ENCODE data around the gene PRRX1. TPM values are rescaled to one million over a fixed set of nuclear protein-coding genes. Genes with fewer than 3 reads are reported as not detected.

The PRRX1 gene
- total RNA-seq, 4 donors from 2014 or later, result 1.0 to 30.5 (median 2.2) TPM

DNA sequence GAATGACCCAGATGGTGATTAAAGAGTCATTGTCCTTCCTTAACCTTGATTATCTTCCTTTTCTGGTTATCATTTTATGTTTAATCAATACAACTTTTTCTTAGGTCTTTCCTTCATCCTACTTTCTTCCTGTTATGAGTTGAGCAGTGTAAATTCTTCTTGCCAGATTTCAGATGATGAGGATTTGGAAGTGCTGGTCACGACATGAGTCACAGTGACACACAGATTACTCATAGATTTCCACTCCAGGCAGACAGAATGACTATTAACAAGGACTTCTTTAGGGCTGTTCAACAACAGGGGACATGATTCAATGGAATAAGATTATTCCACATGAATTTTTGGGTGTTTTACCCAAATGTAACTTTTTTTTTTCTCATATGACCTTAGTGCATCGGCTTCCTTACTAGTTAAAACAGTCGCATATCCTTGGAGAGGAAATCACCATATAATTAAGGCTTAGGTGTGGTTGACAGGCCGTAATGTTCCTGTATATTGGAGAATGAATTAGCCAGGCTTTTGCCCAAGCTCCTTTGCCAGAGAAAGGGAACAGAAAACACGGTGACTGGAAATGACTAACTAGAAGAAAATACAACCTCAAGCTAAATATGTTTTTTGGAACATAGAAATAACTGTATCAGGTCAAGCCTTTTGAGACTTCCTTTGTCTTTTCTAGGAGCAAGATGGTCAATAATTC lies 44.2 kb downstream of the PRRX1 start:
- TF ChIP-seq, protein P1, sequence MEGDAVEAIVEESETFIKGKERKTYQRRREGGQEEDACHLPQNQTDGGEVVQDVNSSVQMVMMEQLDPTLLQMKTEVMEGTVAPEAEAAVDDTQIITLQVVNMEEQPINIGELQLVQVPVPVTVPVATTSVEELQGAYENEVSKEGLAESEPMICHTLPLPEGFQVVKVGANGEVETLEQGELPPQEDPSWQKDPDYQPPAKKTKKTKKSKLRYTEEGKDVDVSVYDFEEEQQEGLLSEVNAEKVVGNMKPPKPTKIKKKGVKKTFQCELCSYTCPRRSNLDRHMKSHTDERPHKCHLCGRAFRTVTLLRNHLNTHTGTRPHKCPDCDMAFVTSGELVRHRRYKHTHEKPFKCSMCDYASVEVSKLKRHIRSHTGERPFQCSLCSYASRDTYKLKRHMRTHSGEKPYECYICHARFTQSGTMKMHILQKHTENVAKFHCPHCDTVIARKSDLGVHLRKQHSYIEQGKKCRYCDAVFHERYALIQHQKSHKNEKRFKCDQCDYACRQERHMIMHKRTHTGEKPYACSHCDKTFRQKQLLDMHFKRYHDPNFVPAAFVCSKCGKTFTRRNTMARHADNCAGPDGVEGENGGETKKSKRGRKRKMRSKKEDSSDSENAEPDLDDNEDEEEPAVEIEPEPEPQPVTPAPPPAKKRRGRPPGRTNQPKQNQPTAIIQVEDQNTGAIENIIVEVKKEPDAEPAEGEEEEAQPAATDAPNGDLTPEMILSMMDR (IDR thresholded peaks at IDR 0.05), result no peak
- no peak for TF ChIP-seq POLR2A (IDR thresholded peaks at IDR 0.05)
- Histone ChIP-seq H3K27ac (no peak overlapping the region), H3K4me1 (no peaks in the 10 kb centered on the region), H3K9me3 (no peaks in the 10 kb centered on the region), H3K4me3 (no peak overlapping the region), H3K27me3 (no peaks in the 10 kb centered on the region), H3K36me3 (no peaks in the 10 kb centered on the region)
- DNase-seq, result no peak

DNA sequence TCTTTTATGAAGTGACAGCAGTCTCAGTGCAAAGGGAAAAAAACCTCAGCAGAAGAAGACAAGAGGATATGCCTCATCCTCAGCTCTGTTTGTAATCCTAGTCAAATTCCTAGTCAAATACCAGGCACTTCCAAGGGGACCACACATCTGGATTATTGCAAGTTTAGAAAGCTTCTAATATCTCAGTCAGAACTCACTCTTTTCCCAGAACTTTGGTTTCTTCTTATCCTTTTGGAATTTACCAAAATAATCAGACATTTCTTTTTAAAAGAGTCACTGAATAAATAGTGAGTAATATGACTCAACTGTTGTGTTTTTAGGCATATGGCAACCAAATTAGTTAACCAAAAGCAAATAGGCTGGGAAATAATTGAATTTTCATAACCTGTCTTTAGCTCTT lies 47.8 kb downstream of the PRRX1 start:
- H3K36me3 ChIP-seq, result no peaks in the 10 kb centered on the region
- no peaks in the 10 kb centered on the region for H3K4me1 ChIP-seq
- TF ChIP-seq POLR2A (IDR thresholded peaks at IDR 0.05), result no peak
- TF ChIP-seq, protein P1 (IDR thresholded peaks at IDR 0.05), result no peak
- H3K4me3 ChIP-seq, result no peak overlapping the region
- H3K27me3 ChIP-seq, result no peaks in the 10 kb centered on the region
- no peaks in the 10 kb centered on the region for H3K9me3 ChIP-seq
- DNase-seq, result no peak
- H3K27ac ChIP-seq, result no peak overlapping the region

DNA sequence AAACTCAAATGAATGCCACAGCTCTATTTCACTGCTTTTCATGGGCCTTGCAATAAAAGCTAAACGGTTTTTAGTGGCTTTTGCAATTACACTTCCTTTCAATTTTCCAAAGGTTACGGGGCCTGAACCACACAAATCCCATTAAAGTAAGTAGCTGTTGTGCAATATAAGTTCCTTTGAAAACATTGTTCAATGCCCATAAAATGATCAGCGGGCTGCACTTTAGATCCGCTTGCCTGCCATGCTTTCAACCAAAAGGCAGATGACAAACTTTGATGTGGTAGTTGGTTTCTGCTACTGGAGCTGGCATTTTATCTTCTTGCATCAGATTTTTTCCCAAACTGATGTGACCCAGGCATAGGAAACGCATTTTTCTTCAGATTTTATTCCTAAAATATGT lies 50.2 kb downstream of the PRRX1 start:
- no peaks in the 10 kb centered on the region for H3K36me3 ChIP-seq
- H3K9me3 ChIP-seq, result no peaks in the 10 kb centered on the region
- no peaks in the 10 kb centered on the region for H3K27me3 ChIP-seq
- TF ChIP-seq, protein P1 (IDR thresholded peaks at IDR 0.05), result no peak
- TF ChIP-seq POLR2A (IDR thresholded peaks at IDR 0.05), result no peak
- no peak for DNase-seq
- H3K4me1 ChIP-seq, result no peaks in the 10 kb centered on the region
- no peak overlapping the region for H3K4me3 ChIP-seq
- H3K27ac ChIP-seq, result no peak overlapping the region

DNA sequence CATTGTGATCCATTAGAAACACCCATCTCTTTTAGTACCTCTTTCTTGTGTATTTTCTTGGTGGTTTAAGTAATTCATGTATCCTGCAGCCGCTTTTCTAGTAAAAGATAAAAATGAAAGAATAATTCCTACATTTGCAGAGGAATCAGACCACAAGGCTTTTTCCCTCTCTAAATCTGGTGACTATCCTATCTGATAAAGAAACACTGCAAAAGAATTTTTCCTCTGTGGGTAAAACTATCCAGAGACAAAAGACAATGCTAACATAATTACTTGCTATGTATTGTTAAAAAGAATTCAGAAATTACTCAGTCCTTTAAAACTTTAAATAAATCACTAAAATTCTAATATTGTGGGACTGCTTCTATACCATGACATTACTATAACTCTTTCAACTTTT lies 51.0 kb downstream of the PRRX1 start:
- no peak for DNase-seq
- no peaks in the 10 kb centered on the region for H3K27me3 ChIP-seq
- no peaks in the 10 kb centered on the region for H3K4me1 ChIP-seq
- TF ChIP-seq POLR2A (IDR thresholded peaks at IDR 0.05), result no peak
- TF ChIP-seq, protein P1 (IDR thresholded peaks at IDR 0.05), result no peak
- no peaks in the 10 kb centered on the region for H3K9me3 ChIP-seq
- H3K4me3 ChIP-seq, result no peak overlapping the region
- no peak overlapping the region for H3K27ac ChIP-seq
- H3K36me3 ChIP-seq, result no peaks in the 10 kb centered on the region

DNA sequence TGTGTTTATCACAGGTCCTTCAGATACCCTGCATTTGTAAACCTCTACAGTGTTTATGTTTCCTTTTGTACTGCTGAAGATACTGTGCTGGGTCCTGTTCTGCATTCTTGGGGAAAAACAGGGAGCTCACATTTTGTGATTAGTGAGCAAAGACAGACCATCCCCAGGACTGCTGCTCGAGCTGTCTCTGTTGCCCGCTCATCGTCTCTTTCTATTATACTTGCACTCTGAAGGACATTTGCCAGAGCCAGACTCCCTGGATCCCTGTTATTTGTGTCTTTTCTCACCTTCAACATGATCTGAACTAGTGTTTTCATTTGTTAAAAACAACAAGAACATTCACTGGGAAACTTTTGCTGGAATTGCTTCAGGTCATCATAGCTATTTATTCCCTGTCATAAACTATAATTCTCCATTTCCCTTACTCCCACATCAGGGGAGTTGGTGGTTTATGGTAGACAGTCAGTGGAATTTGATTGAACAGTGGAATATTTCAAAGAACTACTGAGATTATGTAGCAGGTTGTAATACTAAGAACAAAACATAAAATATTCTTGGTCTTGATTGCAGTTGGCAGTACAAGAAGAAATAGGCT lies 53.0 kb downstream of the PRRX1 start:
- TF ChIP-seq POLR2A (IDR thresholded peaks at IDR 0.05), result no peak
- TF ChIP-seq, protein P1 (IDR thresholded peaks at IDR 0.05), result no peak
- Histone ChIP-seq H3K36me3 (no peaks in the 10 kb centered on the region), H3K27me3 (no peaks in the 10 kb centered on the region)

More for the DNA sequence above, 53.0 kb downstream of the PRRX1 start:
- no peak for DNase-seq
- H3K27ac ChIP-seq, result no peak overlapping the region
- H3K4me3 ChIP-seq, result no peak overlapping the region
- no peaks in the 10 kb centered on the region for H3K4me1 ChIP-seq
- no peaks in the 10 kb centered on the region for H3K9me3 ChIP-seq

Data from Peyer's patch (tissue), 4 donors.